ENCODE data around the gene DACH2.
"Not testable (repeated sequence)": the region's sequence is repeated elsewhere in the genome, so short reads cannot be mapped to it uniquely, and the experiment has no call there.

DACH2 gene

DNA sequence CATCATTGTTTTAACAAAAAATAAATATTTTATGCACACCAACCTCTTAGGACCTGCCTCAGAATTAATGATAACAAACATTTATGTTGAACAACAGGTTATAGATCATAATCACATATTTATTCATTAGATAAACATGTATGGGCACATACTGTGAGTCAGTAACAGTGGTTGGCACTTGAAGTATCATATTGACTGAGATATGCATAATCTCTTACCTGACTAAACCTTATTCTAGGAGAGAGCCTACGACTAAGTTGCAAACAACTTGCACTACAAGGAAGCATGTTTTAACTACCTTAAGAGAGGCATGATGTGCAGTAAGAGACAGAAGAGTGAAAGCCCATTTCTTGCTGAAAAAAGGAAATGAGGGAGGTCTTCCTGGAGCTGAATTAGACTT, 6.5 kb upstream of the DACH2 start:
- TF ChIP-seq, protein P1, sequence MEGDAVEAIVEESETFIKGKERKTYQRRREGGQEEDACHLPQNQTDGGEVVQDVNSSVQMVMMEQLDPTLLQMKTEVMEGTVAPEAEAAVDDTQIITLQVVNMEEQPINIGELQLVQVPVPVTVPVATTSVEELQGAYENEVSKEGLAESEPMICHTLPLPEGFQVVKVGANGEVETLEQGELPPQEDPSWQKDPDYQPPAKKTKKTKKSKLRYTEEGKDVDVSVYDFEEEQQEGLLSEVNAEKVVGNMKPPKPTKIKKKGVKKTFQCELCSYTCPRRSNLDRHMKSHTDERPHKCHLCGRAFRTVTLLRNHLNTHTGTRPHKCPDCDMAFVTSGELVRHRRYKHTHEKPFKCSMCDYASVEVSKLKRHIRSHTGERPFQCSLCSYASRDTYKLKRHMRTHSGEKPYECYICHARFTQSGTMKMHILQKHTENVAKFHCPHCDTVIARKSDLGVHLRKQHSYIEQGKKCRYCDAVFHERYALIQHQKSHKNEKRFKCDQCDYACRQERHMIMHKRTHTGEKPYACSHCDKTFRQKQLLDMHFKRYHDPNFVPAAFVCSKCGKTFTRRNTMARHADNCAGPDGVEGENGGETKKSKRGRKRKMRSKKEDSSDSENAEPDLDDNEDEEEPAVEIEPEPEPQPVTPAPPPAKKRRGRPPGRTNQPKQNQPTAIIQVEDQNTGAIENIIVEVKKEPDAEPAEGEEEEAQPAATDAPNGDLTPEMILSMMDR (IDR thresholded peaks at IDR 0.05; ENCODE audit: low read depth, low read length) = no peak
- no peak for DNase-seq (ENCODE audit: low read depth in 2 of 2)

DNA sequence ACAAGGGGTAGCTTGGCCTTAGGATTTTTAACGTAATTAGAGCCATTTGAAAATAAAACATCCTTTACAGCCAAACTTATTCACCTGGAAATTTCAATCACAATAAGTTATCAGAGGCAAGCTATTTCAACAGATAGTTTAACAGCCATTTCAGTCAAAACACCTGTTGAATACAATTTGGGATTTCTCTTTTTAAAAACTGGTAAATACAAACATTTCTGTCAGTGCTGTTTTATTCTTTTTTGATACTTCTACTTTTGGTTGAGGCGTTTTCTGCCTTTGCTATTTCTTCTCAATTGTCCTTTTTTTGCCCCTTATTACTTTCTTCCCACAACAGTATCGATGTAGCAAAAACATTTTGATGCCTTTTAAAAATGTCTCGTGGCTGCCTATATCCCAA, 2.1 kb upstream of the DACH2 start:
- no peak overlapping the region for H3K4me3 ChIP-seq (replicated peaks in 1 of 2; ENCODE audit: low read depth in 2 of 2, low read length in 2 of 2)
- DNase-seq (ENCODE audit: low read depth in 2 of 2) = no peak
- TF ChIP-seq, protein P1 (IDR thresholded peaks at IDR 0.05; ENCODE audit: low read depth, low read length) = no peak

More for the DNA sequence above, 6.5 kb upstream of the DACH2 start:
- H3K4me3 ChIP-seq (replicated peaks in 1 of 2; ENCODE audit: low read depth in 2 of 2, low read length in 2 of 2) = no peak overlapping the region

DNA sequence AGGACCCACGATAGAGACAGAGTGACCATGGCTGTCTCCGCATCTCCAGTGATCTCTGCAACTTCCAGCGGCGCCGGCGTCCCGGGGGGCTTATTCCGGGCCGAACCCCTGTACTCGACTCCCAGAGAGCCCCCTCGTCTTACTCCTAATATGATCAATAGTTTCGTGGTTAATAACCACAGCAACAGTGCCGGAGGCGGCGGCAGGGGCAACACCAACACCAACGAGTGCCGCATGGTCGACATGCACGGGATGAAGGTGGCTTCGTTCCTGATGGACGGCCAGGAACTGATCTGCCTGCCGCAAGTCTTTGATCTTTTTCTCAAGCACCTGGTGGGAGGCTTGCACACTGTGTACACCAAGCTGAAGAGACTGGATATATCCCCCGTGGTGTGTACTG, 343 bp downstream of the DACH2 start:
- TF ChIP-seq, protein P1 (IDR thresholded peaks at IDR 0.05; ENCODE audit: low read depth, low read length) = no peak
- no peak for DNase-seq (ENCODE audit: low read depth in 2 of 2)
- peak overlapping the region in 1 of 2 donors; percentile 54 for H3K4me3 ChIP-seq (replicated peaks in 1 of 2; ENCODE audit: low read depth in 2 of 2, low read length in 2 of 2)

DNA sequence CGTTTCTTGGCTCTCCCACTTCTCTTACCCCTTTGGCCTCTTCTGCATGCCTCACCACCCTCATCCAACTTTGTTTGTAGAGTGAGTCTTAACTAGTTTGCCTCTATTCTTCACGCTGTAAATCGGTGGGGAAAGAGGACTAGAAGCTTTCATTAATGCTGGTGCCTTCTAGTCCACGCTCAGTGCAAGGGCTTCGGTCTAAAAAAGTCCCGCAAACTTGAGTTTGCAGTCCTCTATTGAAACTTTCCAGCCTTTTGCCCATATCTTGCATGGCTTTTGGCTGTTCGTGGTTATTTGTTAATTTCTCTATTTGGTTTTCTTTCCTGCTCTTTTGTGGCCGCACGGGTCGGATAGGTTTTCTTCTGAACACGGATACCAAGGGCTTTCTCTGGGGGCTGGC, 868 bp downstream of the DACH2 start:
- TF ChIP-seq, protein P1 (IDR thresholded peaks at IDR 0.05; ENCODE audit: low read depth, low read length) = no peak
- no peak for DNase-seq (ENCODE audit: low read depth in 2 of 2)
- H3K4me3 ChIP-seq (replicated peaks in 1 of 2; ENCODE audit: low read depth in 2 of 2, low read length in 2 of 2) = peak overlapping the region in 1 of 2 donors; percentile 54

DNA sequence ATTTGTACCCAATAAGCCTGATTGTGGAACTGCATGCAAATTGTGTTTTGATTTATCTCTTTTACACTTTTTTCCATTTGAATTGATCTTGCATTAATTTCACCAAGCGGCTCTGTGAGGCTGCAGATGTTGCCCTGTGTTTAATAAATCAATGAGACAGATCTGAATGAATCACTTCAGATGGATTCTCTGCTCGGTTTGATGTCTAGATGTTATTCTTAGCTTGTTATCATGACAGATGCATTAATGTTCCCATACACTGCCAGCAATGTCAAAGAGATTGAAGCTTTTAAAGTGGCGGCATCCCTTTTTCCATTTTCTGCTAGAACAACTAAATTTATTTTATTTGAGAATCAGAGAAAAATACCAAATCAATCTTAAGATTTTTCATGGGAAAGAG, 6.3 kb downstream of the DACH2 start:
- no peak overlapping the region for H3K4me3 ChIP-seq (replicated peaks in 1 of 2; ENCODE audit: low read depth in 2 of 2, low read length in 2 of 2)
- DNase-seq (ENCODE audit: low read depth in 2 of 2) = no peak
- TF ChIP-seq, protein P1 (IDR thresholded peaks at IDR 0.05; ENCODE audit: low read depth, low read length) = no peak

DNA sequence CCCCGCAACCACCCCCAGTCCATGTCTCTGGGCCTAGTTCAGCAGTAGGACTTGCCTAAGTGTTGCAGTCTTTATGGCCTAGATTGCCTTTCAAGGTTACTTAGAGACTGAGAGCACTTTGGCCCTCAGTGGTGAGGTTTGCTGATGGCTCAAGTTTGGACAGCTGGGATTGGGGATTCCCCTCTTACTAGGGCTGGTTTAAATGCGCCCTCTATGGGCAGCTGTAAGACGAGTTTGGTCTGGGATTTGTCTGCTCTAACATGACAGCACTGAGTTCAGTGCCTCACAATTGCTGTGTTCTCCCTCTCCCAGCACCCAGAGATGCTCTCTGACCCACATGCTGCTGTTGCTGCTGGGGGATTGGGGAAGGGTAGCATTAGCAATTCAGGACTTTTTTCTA, 23.1 kb downstream of the DACH2 start:
- peak; percentile 2 to 70 for DNase-seq (ENCODE audit: low read depth in 2 of 2)
- TF ChIP-seq, protein P1 (IDR thresholded peaks at IDR 0.05; ENCODE audit: low read depth, low read length) = peak; percentile 40

DNA sequence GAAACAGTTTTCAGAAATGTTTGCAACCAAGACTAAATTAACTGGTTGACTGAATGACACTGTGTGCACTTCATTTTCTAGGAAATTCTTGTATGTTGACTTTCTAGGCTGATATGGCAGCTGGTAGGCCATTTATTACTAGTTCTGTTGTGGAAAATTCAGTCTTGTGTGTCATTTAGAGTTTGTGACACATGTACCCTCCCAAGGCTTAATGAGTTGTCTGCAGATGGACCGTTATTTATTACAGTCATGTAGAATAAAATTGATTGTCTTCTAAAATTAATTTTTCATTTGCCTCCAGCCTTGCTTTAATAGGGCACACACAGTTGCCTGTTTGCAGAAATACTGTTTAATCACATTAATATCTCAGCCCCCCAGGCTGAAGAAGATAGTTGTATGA, 30.7 kb downstream of the DACH2 start:
- H3K4me3 ChIP-seq (replicated peaks in 1 of 2; ENCODE audit: low read depth in 2 of 2, low read length in 2 of 2) = no peak overlapping the region
- TF ChIP-seq, protein P1 (IDR thresholded peaks at IDR 0.05; ENCODE audit: low read depth, low read length) = no peak
- no peak for DNase-seq (ENCODE audit: low read depth in 2 of 2)

More for the DNA sequence above, 23.1 kb downstream of the DACH2 start:
- no peak overlapping the region for H3K4me3 ChIP-seq (replicated peaks in 1 of 2; ENCODE audit: low read depth in 2 of 2, low read length in 2 of 2)

DNA sequence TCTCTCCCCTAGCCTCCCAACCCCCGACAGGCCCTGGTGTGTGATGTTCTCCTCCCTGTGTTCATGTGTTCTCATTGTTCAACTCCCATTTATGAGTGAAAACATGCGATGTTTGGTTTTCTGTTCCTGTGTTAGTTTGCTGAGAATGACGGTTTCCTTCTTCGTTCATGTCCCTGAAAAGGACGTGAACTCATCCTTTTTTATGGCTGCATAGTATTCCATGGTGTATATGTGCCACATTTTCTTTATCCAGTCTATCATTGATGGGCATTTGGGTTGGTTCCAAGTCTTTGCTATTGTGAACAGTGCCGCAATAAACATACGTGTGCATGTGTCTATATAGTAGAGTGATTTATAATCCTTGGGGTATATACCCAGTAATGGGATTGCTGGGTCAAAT, 33.1 kb downstream of the DACH2 start:
- DNase-seq (ENCODE audit: low read depth in 2 of 2); H3K4me3 ChIP-seq (replicated peaks in 1 of 2; ENCODE audit: low read depth in 2 of 2, low read length in 2 of 2): not testable (repeated sequence)

Data from cardiac fibroblast (primary cell).